Measurements from ENCODE around the gene RUFY3. TPM values are rescaled to one million over a fixed set of nuclear protein-coding genes. Genes with fewer than 3 reads are reported as not detected.

RUFY3 gene
- total RNA-seq, 1 donor from 2014 or later, result 80.9 TPM

DNA sequence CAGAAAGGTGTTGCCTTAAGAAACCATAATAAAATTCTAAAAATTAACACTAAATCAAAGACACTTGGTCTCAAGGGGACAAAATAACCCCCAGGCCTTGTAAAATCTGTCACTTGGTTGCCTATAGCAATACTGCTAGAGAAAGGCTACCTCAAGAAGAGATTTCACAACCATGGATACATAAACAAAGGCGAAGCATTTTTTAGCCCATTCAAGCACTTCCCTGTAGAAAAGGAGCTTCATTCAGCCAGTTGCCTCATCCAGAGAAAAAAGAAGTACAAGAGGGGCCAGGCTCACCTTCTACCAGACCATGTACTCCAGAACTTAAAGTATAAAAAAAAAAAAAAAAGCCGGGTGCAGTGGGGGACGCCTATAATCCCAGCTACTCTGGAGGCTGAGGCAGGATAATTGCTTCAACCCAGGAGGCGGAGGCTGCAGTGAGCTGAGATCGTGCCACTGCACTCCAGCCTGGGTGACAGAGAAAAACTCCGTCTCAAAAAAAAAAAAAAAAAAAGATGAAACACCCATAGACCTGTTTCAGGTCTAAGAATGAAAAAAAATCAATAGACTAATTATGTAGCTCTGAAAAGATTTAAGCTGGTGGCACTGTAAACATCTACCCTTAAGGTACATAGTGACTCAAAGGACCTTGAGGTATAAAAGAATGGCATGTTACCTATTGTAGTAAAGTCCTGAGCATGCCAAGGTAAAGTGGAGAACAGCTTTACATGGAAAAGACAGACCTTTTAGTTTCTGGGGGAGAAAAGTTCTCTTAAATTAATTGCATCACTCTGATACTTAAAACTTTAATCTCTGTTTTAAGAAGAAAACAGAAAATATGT lies 18.0 kb downstream of the RUFY3 start:
- H3K27ac ChIP-seq, result peak overlapping the region; percentile 14
- no peak overlapping the region for H3K4me3 Mint-ChIP-seq
- H4K20me1 ChIP-seq (ENCODE audit: low read depth), result peaks cover 44% of the 10 kb centered on the region

DNA sequence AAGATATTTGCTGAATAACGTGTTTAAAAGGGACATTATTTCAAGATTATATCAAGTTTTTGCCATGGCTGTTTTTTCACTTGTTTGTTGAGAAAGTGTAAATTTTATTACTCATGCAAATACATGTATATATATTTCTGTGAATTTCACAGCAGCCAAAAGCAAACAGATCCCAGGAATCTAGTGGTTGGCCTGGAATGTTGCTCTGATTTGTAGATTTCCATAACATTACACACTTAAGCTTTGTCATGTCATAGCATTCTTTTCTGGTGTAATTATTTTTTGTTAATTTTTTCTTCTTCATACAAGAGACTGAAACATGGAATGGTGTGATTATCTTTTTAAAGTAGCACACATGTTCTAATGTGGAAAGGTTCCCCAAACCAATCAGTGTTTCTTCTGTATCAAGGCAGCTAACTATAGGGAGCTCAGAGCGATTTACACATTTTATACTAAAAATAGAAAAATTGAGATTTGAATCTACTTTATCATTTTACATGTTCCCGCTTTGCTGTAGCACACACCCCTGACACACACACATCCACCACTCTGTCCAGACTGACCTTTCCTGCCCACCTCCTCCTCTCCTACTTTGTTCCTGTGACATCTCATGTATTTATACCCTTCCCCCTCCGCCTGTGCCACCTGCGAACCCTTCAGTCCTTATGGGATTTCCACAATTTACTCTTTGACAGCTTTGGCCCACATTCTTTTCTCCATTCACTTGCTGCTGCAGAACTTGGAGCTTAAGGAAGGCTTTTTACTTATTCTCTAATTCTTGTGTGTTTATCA lies 20.3 kb downstream of the RUFY3 start:
- H3K9me3 Mint-ChIP-seq, result no peaks in the 10 kb centered on the region
- H3K27ac Mint-ChIP-seq, result peak overlapping the region; percentile 25
- H3K27me3 Mint-ChIP-seq (ENCODE audit: insufficient read depth, low read depth), result no peaks in the 10 kb centered on the region
- Histone ChIP-seq H4K20me1 (ENCODE audit: low read depth) (peaks cover 44% of the 10 kb centered on the region), H3K9me3 (ENCODE audit: low read depth) (no peaks in the 10 kb centered on the region), H3K27ac (no peak overlapping the region), H3K9ac (no peak overlapping the region), H3K27me3 (no peaks in the 10 kb centered on the region), H3K4me2 (peak overlapping the region; percentile 39), H3K4me1 (peaks cover 33% of the 10 kb centered on the region), H3F3A (ENCODE audit: low read depth) (peaks cover 6% of the 10 kb centered on the region), H3K79me2 (ENCODE audit: low read depth) (peaks cover 67% of the 10 kb centered on the region), H3K4me3 (no peak overlapping the region), H2AFZ (replicated peaks) (no peak overlapping the region), H3K36me3 (no peaks in the 10 kb centered on the region)
- DNase-seq (ENCODE audit: low spot score), result peak; percentile 21
- H3K4me1 Mint-ChIP-seq, result peaks cover 27% of the 10 kb centered on the region
- TF ChIP-seq EZH2phosphoT487 (IDR thresholded peaks at IDR 0.05) (no peak), EZH2 (IDR thresholded peaks at IDR 0.05) (no peak)
- TF ChIP-seq, protein P1, sequence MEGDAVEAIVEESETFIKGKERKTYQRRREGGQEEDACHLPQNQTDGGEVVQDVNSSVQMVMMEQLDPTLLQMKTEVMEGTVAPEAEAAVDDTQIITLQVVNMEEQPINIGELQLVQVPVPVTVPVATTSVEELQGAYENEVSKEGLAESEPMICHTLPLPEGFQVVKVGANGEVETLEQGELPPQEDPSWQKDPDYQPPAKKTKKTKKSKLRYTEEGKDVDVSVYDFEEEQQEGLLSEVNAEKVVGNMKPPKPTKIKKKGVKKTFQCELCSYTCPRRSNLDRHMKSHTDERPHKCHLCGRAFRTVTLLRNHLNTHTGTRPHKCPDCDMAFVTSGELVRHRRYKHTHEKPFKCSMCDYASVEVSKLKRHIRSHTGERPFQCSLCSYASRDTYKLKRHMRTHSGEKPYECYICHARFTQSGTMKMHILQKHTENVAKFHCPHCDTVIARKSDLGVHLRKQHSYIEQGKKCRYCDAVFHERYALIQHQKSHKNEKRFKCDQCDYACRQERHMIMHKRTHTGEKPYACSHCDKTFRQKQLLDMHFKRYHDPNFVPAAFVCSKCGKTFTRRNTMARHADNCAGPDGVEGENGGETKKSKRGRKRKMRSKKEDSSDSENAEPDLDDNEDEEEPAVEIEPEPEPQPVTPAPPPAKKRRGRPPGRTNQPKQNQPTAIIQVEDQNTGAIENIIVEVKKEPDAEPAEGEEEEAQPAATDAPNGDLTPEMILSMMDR (IDR thresholded peaks at IDR 0.05), result no peak
- H3K4me3 Mint-ChIP-seq, result no peak overlapping the region
- peaks cover 4% of the 10 kb centered on the region for H3K36me3 Mint-ChIP-seq

More for the DNA sequence above, 18.0 kb downstream of the RUFY3 start:
- Mint-ChIP-seq H3K36me3 (no peaks in the 10 kb centered on the region), H3K27me3 (ENCODE audit: insufficient read depth, low read depth) (no peaks in the 10 kb centered on the region), H3K9me3 (no peaks in the 10 kb centered on the region), H3K4me1 (peaks cover 28% of the 10 kb centered on the region), H3K27ac (no peak overlapping the region)
- Histone ChIP-seq H3K4me3 (no peak overlapping the region), H3K9me3 (ENCODE audit: low read depth) (no peaks in the 10 kb centered on the region), H3K27me3 (no peaks in the 10 kb centered on the region), H3F3A (ENCODE audit: low read depth) (peaks cover 6% of the 10 kb centered on the region), H3K36me3 (no peaks in the 10 kb centered on the region), H3K79me2 (ENCODE audit: low read depth) (peaks cover 84% of the 10 kb centered on the region), H3K9ac (no peak overlapping the region), H2AFZ (replicated peaks) (no peak overlapping the region), H3K4me2 (peak overlapping the region; percentile 60), H3K4me1 (peaks cover 33% of the 10 kb centered on the region)
- TF ChIP-seq EZH2phosphoT487 (IDR thresholded peaks at IDR 0.05) (no peak), EZH2 (IDR thresholded peaks at IDR 0.05) (no peak)
- TF ChIP-seq, protein P1 (IDR thresholded peaks at IDR 0.05), result no peak
- peak; percentile 26 for DNase-seq (ENCODE audit: low spot score)

DNA sequence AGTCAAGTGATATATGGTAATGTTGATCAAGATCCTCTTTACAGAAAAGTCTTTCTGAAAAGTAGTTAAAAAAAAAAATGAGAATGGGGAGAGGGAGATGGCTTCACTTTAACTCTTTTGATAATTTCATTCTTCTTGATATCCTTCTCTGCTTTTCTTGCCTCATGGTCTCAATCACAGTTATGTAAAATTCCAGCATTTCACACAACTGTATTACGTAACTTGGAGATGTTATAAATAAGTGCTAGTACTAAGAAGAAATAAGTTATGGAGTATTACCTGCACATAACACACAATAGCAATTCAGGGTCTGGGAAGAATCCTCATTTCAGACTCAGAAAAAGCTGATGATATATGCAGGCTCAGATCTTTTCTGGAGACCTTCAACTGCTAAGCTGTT lies 22.0 kb downstream of the RUFY3 start:
- no peaks in the 10 kb centered on the region for H3K9me3 ChIP-seq (ENCODE audit: low read depth)
- H3K27me3 ChIP-seq, result no peaks in the 10 kb centered on the region
- no peak overlapping the region for H3K4me3 Mint-ChIP-seq
- peaks cover 33% of the 10 kb centered on the region for H3K4me1 ChIP-seq
- H3F3A ChIP-seq (ENCODE audit: low read depth), result peaks cover 6% of the 10 kb centered on the region
- no peak overlapping the region for H3K9ac ChIP-seq
- no peak overlapping the region for H3K4me3 ChIP-seq
- H3K79me2 ChIP-seq (ENCODE audit: low read depth), result peaks cover 63% of the 10 kb centered on the region
- no peaks in the 10 kb centered on the region for H3K27me3 Mint-ChIP-seq (ENCODE audit: insufficient read depth, low read depth)
- no peak overlapping the region for H3K4me2 ChIP-seq
- H3K9me3 Mint-ChIP-seq, result no peaks in the 10 kb centered on the region
- TF ChIP-seq EZH2phosphoT487 (IDR thresholded peaks at IDR 0.05) (no peak), EZH2 (IDR thresholded peaks at IDR 0.05) (no peak)
- TF ChIP-seq, protein P1 (IDR thresholded peaks at IDR 0.05), result no peak
- no peak overlapping the region for H3K27ac ChIP-seq
- peaks cover 10% of the 10 kb centered on the region for H3K36me3 Mint-ChIP-seq
- H3K36me3 ChIP-seq, result no peaks in the 10 kb centered on the region
- H3K27ac Mint-ChIP-seq, result no peak overlapping the region
- H2AFZ ChIP-seq (replicated peaks), result no peak overlapping the region
- peaks cover 26% of the 10 kb centered on the region for H3K4me1 Mint-ChIP-seq
- peaks cover 41% of the 10 kb centered on the region for H4K20me1 ChIP-seq (ENCODE audit: low read depth)
- DNase-seq (ENCODE audit: low spot score), result no peak
